ENCODE measurements around the gene FUCA2.

FUCA2 gene

GRCh38 chr6:143486752-143487151 lies 24.8 kb downstream of the FUCA2 start:
- H3K4me3 ChIP-seq (ENCODE audit: low read length): no peak overlapping the region
- no peak overlapping the region for H3K27ac ChIP-seq (ENCODE audit: low read length)
- H3F3A ChIP-seq (ENCODE audit: insufficient read depth, low read length): no peaks in the 10 kb centered on the region
- H3K4me2 ChIP-seq (ENCODE audit: low read depth, low read length): no peak overlapping the region
- no peaks in the 10 kb centered on the region for H4K20me1 ChIP-seq (ENCODE audit: insufficient read depth, low read length)
- H3K4me1 ChIP-seq (ENCODE audit: low read length): no peaks in the 10 kb centered on the region
- TF ChIP-seq CTCF (IDR thresholded peaks at IDR 0.05; ENCODE audit: low read length) (no peak), EZH2phosphoT487 (IDR thresholded peaks at IDR 0.05; ENCODE audit: low read length) (no peak), EZH2 (optimal IDR thresholded peaks at IDR 0.05; ENCODE audit: low read depth, low read length) (no peak)
- no peaks in the 10 kb centered on the region for H3K36me3 ChIP-seq (replicated peaks; ENCODE audit: insufficient read depth, low read length)
- H3K9ac ChIP-seq (ENCODE audit: low read length): no peak overlapping the region
- H3K9me3 ChIP-seq (replicated peaks; ENCODE audit: insufficient read depth, low read length): no peaks in the 10 kb centered on the region
- no peaks in the 10 kb centered on the region for H3K79me2 ChIP-seq (ENCODE audit: low read length)
- no peak overlapping the region for H2AFZ ChIP-seq (ENCODE audit: low read length)
- DNase-seq: no peak
- H3K27me3 ChIP-seq (replicated peaks; ENCODE audit: insufficient read depth, low read length): no peaks in the 10 kb centered on the region
- no peaks in the 10 kb centered on the region for H3K9me2 ChIP-seq (replicated peaks; ENCODE audit: insufficient read depth, low read length)

- no peaks in the 10 kb centered on the region for H3K79me2 ChIP-seq (ENCODE audit: low read length)
- H3K4me1 ChIP-seq (ENCODE audit: low read length): no peaks in the 10 kb centered on the region
- TF ChIP-seq CTCF (IDR thresholded peaks at IDR 0.05; ENCODE audit: low read length) (no peak), EZH2phosphoT487 (IDR thresholded peaks at IDR 0.05; ENCODE audit: low read length) (no peak), EZH2 (optimal IDR thresholded peaks at IDR 0.05; ENCODE audit: low read depth, low read length) (no peak)
- no peaks in the 10 kb centered on the region for H3K9me3 ChIP-seq (replicated peaks; ENCODE audit: insufficient read depth, low read length)
- H3K36me3 ChIP-seq (replicated peaks; ENCODE audit: insufficient read depth, low read length): no peaks in the 10 kb centered on the region
- H3K9me2 ChIP-seq (replicated peaks; ENCODE audit: insufficient read depth, low read length): no peaks in the 10 kb centered on the region
- no peak overlapping the region for H3K4me3 ChIP-seq (ENCODE audit: low read length)
- DNase-seq: no peak
- H3K27me3 ChIP-seq (replicated peaks; ENCODE audit: insufficient read depth, low read length): no peaks in the 10 kb centered on the region
- no peak overlapping the region for H3K27ac ChIP-seq (ENCODE audit: low read length)
- no peaks in the 10 kb centered on the region for H4K20me1 ChIP-seq (ENCODE audit: insufficient read depth, low read length)
- H3K9ac ChIP-seq (ENCODE audit: low read length): no peak overlapping the region
- no peak overlapping the region for H3K4me2 ChIP-seq (ENCODE audit: low read depth, low read length)
- no peaks in the 10 kb centered on the region for H3F3A ChIP-seq (ENCODE audit: insufficient read depth, low read length)
- H2AFZ ChIP-seq (ENCODE audit: low read length): no peak overlapping the region
Measured at GRCh38 chr6:143485967-143486366, 25.6 kb downstream of the FUCA2 start.

DNA sequence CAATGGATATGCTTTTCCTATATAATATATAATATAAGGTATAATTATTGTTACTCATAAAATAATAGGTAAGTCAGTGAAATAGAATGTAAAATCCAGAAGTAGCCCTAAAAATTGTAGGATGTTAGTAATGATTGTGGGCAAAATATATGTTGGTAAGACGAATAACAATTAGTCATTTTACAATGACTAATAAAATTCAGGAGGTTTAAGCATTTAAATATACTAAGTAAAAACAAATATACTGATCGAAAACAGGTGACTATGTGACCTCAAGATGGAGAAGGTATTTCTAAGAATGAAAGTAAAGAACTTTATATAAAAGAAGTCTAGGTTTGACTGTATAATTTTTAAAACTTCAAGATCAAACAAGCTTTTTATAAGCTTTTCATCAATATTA lies 28.9 kb downstream of the FUCA2 start:
- Histone ChIP-seq H3K9me3 (replicated peaks; ENCODE audit: insufficient read depth, low read length) (no peaks in the 10 kb centered on the region), H3K27me3 (replicated peaks; ENCODE audit: insufficient read depth, low read length) (no peaks in the 10 kb centered on the region), H3K36me3 (replicated peaks; ENCODE audit: insufficient read depth, low read length) (no peaks in the 10 kb centered on the region), H3K4me1 (ENCODE audit: low read length) (no peaks in the 10 kb centered on the region), H3F3A (ENCODE audit: insufficient read depth, low read length) (no peaks in the 10 kb centered on the region), H3K4me3 (ENCODE audit: low read length) (no peak overlapping the region), H3K9ac (ENCODE audit: low read length) (no peak overlapping the region), H3K27ac (ENCODE audit: low read length) (no peak overlapping the region), H3K4me2 (ENCODE audit: low read depth, low read length) (no peak overlapping the region), H3K9me2 (replicated peaks; ENCODE audit: insufficient read depth, low read length) (no peaks in the 10 kb centered on the region), H4K20me1 (ENCODE audit: insufficient read depth, low read length) (no peaks in the 10 kb centered on the region), H3K79me2 (ENCODE audit: low read length) (no peaks in the 10 kb centered on the region), H2AFZ (ENCODE audit: low read length) (no peak overlapping the region)
- TF ChIP-seq CTCF (IDR thresholded peaks at IDR 0.05; ENCODE audit: low read length) (no peak), EZH2phosphoT487 (IDR thresholded peaks at IDR 0.05; ENCODE audit: low read length) (no peak)
- no peak for DNase-seq
